OCI-LY3 (cell line): Measurements from ENCODE around the gene ARHGEF16.

Experiments
- H2AFZ ChIP-seq: fragments of 200-600, 300-600 bp; shearing (Covaris generic); 2 replicates; pipeline ENCODE4 v1.6.0; 2014; ENCODE audit warnings: antibody characterized with exemption, low read depth, low read length
- H3K27ac ChIP-seq: fragments of 200-600, 300-600 bp; sonication (generic); 2 replicates; pipeline ENCODE4 v1.5.1; 2014; ENCODE audit warnings: mild to moderate bottlenecking, low read length, moderate library complexity, mixed read lengths
- H3K27me3 ChIP-seq: fragments of 200-600, 300-600 bp; sonication (generic); 2 replicates; pipeline ENCODE4 v1.6.1; 2014; ENCODE audit warnings: low read depth, low read length, mixed read lengths
- H3K36me3 ChIP-seq: fragments of 200-600, 300-600 bp; sonication (generic); replicated peaks from 2 replicates; pipeline ENCODE3; 2014; ENCODE audit warnings: low read depth, low read length, mixed read lengths
- H3K4me1 ChIP-seq: fragments of 300-600, 200-600 bp; sonication (generic); 2 replicates; pipeline ENCODE4 v1.6.1; 2014; ENCODE audit warnings: low read length, mixed read lengths
- H3K4me2 ChIP-seq: fragments of 200-600, 300-600 bp; sonication (generic); 2 replicates; pipeline ENCODE4 v1.6.1; 2014; ENCODE audit warnings: low read length, mixed read lengths
- H3K4me3 ChIP-seq: fragments of 300-600, 200-600 bp; sonication (generic); 2 replicates; pipeline ENCODE4 v1.5.1; 2014; ENCODE audit warnings: antibody characterized with exemption, mild to moderate bottlenecking, low read length, moderate library complexity
- H3K79me2 ChIP-seq: fragments of 300-600, 200-600 bp; shearing (Covaris generic); 2 replicates; pipeline ENCODE4 v1.6.1; 2014; ENCODE audit warnings: mild to moderate bottlenecking, low read length, mixed read lengths
- H3K9ac ChIP-seq: fragments of 300-600, 200-600 bp; shearing (Covaris generic); 2 replicates; pipeline ENCODE4 v1.6.0; 2014; ENCODE audit warnings: mild to moderate bottlenecking, low read length, moderate library complexity
- H3K9me3 ChIP-seq: fragments of 200-600, 300-600 bp; shearing (Covaris generic); 2 replicates; pipeline ENCODE4 v1.6.1; 2014; ENCODE audit warnings: low read length, mixed read lengths; ENCODE audit not compliant: insufficient read depth
- H4K20me1 ChIP-seq: fragments of 200-600, 300-600 bp; sonication (generic); 2 replicates; pipeline ENCODE4 v1.6.1; 2016; ENCODE audit warnings: low read length, mixed read lengths; ENCODE audit not compliant: insufficient read depth
- EZH2phosphoT487 ChIP-seq: fragments of 200-600 bp; shearing (Covaris generic); IDR thresholded peaks from 2 replicates; pipeline ENCODE4 v1.6.1; 2018; ENCODE audit warnings: antibody characterized with exemption, mixed run types, low read depth
- TF ChIP-seq, protein P1 (sequence below): fragments of 200-600, 300-600 bp; sonication (generic); IDR thresholded peaks from 2 replicates; pipeline ENCODE4 v1.5.1; 2014; ENCODE audit warnings: antibody characterized with exemption, low read length, low read depth

The ARHGEF16 gene

GRCh38 chr1:3439346-3440299 is 14.8 kb upstream of the ARHGEF16 start:
- Histone ChIP-seq H2AFZ (no peak overlapping the region), H3K9ac (no peak overlapping the region), H3K9me3 (no peaks in the 10 kb centered on the region), H3K27ac (no peak overlapping the region), H3K36me3 (no peaks in the 10 kb centered on the region), H4K20me1 (no peaks in the 10 kb centered on the region), H3K27me3 (no peaks in the 10 kb centered on the region), H3K4me3 (no peak overlapping the region), H3K79me2 (no peaks in the 10 kb centered on the region), H3K4me2 (no peak overlapping the region), H3K4me1 (no peaks in the 10 kb centered on the region)
- TF ChIP-seq EZH2phosphoT487: no peak
- TF ChIP-seq, protein P1, sequence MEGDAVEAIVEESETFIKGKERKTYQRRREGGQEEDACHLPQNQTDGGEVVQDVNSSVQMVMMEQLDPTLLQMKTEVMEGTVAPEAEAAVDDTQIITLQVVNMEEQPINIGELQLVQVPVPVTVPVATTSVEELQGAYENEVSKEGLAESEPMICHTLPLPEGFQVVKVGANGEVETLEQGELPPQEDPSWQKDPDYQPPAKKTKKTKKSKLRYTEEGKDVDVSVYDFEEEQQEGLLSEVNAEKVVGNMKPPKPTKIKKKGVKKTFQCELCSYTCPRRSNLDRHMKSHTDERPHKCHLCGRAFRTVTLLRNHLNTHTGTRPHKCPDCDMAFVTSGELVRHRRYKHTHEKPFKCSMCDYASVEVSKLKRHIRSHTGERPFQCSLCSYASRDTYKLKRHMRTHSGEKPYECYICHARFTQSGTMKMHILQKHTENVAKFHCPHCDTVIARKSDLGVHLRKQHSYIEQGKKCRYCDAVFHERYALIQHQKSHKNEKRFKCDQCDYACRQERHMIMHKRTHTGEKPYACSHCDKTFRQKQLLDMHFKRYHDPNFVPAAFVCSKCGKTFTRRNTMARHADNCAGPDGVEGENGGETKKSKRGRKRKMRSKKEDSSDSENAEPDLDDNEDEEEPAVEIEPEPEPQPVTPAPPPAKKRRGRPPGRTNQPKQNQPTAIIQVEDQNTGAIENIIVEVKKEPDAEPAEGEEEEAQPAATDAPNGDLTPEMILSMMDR: no peak

DNA sequence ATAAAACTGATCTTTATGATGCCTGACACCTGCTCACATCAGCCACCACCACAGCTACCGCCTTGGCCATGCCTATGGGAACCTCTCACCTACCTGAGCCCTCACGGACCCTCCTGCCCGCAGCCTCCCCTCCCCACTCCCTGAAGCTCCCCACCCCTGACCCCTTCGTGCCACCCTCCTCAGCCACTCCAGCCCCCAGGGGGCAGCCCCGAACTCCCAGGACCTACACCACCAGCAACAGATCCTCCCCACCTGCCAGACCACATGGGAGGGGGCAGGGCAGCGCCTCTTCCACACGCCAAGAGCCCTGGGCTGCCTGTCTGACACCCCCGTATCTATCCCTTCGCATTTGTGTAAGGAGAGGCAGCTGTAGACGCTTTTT is 14.2 kb upstream of the ARHGEF16 start:
- H3K27me3 ChIP-seq: no peaks in the 10 kb centered on the region
- no peak overlapping the region for H3K27ac ChIP-seq
- no peak overlapping the region for H2AFZ ChIP-seq
- H3K9ac ChIP-seq: no peak overlapping the region
- H3K4me1 ChIP-seq: no peaks in the 10 kb centered on the region
- no peak overlapping the region for H3K4me3 ChIP-seq
- no peak overlapping the region for H3K4me2 ChIP-seq
- no peaks in the 10 kb centered on the region for H3K9me3 ChIP-seq
- TF ChIP-seq EZH2phosphoT487: no peak
- TF ChIP-seq, protein P1: no peak
- no peaks in the 10 kb centered on the region for H3K79me2 ChIP-seq
- H3K36me3 ChIP-seq: no peaks in the 10 kb centered on the region
- H4K20me1 ChIP-seq: no peaks in the 10 kb centered on the region

GRCh38 chr1:3440711-3441409 is 13.6 kb upstream of the ARHGEF16 start:
- Histone ChIP-seq H3K27me3 (no peaks in the 10 kb centered on the region), H3K4me2 (no peak overlapping the region), H3K4me3 (no peak overlapping the region), H3K4me1 (no peaks in the 10 kb centered on the region), H2AFZ (no peak overlapping the region), H3K9me3 (no peaks in the 10 kb centered on the region), H3K9ac (no peak overlapping the region), H3K36me3 (no peaks in the 10 kb centered on the region), H3K79me2 (no peaks in the 10 kb centered on the region), H3K27ac (no peak overlapping the region), H4K20me1 (no peaks in the 10 kb centered on the region)
- no peak for TF ChIP-seq EZH2phosphoT487
- TF ChIP-seq, protein P1: no peak

DNA sequence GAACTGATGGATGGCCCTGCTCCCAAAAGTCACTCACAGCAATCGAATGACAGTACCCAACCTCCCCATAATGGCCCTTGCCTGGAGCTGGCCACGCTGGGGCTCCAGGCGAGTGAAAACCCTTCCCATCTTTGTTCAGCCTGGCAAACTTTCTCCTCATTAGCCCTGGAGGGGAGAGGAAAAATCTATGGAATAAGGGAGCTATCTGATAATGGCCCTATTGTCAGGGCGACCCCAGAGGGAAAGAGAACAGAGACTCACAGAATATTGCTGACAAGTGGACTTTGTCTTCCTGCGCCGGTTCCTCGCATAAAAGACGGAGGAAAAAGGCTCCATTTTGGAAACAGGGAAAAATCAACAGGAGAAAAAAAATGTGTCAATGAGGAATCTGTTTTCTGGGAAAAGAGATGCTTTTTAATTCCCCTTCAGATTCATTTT is 13.0 kb upstream of the ARHGEF16 start:
- Histone ChIP-seq H3K9me3 (no peaks in the 10 kb centered on the region), H3K79me2 (no peaks in the 10 kb centered on the region), H3K9ac (no peak overlapping the region), H3K4me1 (no peaks in the 10 kb centered on the region), H4K20me1 (no peaks in the 10 kb centered on the region), H3K4me2 (no peak overlapping the region), H3K36me3 (no peaks in the 10 kb centered on the region), H3K27me3 (no peaks in the 10 kb centered on the region), H3K27ac (no peak overlapping the region), H2AFZ (no peak overlapping the region), H3K4me3 (no peak overlapping the region)
- no peak for TF ChIP-seq EZH2phosphoT487
- TF ChIP-seq, protein P1: no peak
